ENCODE data around the gene DENND6A.
"Not testable (repeated sequence)": the region's sequence is repeated elsewhere in the genome, so short reads cannot be mapped to it uniquely, and the experiment has no call there.

Gene DENND6A

DNA sequence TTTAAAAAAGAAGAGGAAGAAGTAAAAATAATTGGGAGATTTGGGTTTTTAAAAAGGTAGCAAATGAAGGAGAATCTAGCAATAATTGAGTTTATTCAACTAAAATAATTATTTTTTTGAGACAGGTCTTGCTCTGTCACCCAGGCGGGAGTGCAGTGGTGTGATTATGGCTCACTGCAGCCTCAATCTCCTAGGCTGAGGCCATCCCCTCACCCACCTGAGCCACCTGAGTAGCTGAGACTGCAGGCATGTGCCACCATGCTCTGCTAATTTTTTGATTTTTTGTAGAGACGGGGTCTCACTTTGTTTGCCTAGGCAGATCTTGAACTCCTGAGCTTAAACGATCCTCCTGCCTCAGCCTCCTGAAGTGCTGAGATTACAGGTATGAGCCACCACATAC lies 68.1 kb downstream of the DENND6A start:
- DNase-seq: no peak

DNA sequence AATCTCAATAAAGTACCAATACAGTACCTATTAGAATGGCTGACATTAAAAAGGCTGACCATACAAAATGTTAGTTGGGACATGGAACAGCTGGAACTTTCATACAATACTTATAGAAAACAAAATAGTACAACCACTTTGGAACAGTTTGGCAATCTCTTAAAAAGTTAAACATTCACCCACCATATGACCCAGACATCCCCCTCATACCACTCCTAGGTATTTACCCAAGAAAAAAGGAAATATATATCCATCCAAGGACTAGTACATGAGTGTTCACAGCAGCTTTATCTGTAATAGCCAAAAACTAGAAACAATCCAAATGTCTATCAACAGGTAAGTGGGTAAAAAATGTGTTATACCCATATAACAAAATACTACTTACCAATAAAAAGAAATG lies 70.5 kb downstream of the DENND6A start:
- no peak for DNase-seq

DNA sequence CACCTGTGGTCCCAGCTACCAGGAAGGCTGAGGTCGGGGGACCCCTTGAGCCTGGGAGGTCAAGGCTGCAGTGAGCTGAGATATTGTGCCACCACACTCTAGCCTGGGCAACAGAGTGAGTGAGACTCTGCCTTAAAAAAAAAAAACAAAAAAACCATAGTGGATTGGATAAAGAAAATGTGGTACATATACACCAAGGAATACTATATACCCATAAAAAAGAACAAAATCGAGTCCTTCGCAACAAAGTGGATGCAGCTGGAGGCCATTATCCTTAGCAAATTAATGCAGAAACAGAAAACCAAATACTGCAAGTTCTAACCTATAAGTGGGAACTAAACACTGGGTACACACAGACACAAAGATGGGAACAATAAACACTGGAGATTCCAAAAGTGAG lies 75.1 kb downstream of the DENND6A start:
- DNase-seq: no peak

DNA sequence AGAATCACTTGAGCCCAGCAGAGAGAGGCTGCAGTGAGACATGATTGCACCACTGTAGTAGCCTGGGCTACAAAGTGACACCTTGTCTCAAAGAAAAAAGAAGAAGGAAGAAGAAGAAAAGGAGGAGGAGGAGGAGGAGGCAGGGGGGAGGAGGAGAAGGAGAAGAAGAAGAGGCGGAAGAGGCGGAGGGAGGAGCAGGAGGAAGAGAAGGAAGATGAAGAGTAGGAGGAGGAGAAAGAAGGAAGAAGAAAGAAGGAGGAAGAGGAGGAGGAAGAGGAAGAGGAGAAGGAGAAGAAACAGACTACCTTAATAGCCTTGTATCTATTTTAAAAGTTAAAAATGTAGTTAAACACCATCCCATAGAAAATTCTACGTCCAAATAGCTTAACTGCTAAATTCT lies 76.6 kb downstream of the DENND6A start:
- no peak for DNase-seq

DNA sequence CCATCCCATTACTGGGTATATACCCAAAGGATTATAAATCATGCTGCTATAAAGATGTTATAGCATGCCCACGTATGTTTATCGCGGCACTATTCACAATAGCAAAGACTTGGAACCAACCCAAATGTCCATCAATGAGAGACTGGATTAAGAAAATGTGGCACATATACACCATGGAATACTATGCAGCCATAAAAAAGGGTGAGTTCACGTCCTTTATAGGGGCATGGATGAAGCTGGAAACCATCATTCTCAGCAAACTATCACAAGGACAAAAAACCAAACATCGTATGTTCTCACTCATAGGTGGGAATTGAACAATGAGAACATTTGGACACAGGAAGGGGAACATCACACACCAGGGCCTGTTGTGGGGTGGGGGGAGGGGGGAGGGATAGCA lies 81.0 kb downstream of the DENND6A start:
- not testable (repeated sequence) for DNase-seq

DNA sequence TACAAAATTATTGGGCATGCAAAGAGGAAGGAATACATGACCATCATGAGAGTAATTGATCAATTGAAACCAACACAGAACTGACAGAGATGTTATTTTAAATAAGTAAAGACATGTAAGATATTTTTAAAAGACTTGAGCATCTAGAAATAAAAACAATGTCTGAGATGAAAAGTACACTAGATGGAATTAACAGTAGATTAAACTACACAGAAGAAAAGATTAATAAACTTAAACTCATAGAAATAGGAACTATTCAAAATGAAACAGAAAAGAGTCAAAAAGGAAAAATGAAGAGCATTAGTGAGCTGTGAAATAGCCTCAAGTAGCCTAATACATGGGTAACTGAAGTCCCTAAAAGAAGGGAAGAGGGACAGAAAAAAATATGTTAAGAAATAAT lies 87.2 kb downstream of the DENND6A start:
- no peak for DNase-seq

DNA sequence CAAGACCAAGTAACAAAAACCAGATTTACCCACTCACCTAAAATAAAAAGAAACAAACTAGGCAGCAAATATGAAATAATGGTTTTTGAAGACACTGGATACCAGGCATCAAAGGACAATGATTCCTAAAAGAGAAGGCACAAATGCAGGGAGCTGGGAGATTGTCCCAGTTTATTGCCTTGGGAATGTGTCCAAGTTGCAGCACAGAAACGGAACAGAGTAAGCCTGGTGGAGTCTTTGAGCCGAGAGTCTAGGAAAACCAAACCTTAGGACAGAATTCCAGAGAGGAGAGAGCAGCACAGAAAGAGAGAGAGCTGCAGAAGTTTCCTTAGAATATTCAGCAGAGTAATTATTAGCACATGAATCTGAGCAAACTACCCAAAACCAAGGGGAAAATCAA lies 87.9 kb downstream of the DENND6A start:
- no peak for DNase-seq

DNA sequence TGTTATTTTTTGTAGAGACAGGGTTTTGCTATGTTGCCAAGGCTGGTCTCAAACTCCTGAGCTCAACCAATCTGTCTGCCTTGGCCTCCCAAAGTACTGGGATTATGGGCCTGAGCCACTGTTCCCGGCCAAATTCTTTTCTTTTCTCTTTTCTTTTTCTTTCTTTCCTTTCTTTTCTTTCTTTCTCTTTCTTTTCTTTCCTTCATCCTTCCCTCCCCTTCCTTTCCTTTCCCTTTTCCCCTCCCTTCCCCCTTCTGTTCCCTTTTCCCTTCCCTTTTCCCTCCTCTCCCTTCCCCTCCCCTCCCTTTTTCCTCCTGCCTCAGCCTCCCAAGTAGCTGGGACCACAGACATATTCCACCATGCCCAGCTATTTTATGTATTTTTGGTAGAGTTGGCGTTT lies 92.7 kb downstream of the DENND6A start:
- DNase-seq: no peak

DNA sequence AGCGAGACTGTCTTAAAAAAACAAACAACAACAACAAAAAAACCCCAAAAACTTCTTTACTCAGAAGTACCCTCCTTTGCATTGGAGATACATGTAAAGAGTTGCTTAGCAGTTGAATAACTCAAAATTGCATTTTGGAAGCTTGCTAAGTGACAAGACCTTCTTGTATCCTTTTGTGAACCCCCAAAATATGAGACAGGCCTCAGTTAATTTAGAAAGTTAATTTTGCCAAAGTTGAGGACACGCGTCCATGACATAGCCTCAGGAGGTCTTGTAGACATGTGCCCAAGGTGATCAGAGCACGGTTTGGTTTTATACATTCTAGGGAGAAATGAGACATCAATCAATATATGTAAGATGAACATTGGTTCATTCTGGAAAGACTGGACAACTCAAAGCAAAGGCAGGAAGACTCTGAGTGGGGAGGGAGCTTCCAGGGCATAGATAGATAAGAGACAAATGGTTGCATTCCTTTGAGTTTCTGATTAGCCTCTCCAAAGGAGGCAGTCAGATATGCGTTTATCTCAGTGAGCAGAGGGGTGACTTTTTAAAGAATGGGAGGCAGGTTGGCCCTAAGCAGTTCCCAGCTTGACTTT lies 94.0 kb downstream of the DENND6A start:
- no peak for DNase-seq

DNA sequence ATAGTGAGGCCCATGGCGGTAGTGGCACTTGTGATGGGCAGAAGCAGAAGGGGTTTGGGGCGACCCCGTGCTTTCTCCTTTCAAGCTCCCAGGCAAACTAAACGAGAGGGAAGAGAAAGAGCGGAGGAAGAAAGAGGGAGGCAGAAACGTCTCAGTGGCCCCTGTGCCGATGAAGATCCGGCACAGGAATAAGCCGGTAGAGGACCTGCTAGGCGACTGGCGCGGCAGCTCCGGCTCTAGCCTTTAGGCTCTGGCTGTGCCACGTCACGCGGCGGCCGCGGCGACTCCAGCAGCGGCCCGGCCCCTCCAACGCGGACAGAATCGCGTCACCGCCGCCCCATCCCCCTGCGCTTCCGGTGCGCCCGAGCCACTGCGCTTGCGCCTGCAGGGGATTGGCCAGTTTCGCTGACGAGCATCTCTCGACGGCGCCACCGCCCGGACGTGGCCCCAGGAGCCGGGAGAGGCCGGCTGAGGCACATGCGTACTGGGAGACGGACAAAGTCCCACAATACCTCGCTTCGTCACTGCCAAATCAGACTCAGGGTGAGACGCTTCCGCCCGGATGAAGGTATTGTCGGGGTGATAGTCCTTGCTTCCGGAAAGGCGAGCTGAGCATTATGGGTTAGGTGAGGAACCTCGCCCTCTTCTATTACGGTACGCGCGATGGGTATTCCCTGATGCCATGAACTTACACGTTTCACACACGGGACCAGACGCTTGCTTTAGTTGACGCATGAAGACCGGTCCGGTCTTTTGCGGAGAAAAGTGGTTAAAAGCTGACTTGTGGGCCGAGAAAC lies 95.6 kb downstream of the DENND6A start, which contains the start of gene ARF4:
Gene ARF4, minus strand, starts transcription at position 218 of the 797 bp plus-strand sequence. Its CDS starts 204 bp downstream, at position 14.
- DNase-seq: peak; percentile 99 to 100

DNA sequence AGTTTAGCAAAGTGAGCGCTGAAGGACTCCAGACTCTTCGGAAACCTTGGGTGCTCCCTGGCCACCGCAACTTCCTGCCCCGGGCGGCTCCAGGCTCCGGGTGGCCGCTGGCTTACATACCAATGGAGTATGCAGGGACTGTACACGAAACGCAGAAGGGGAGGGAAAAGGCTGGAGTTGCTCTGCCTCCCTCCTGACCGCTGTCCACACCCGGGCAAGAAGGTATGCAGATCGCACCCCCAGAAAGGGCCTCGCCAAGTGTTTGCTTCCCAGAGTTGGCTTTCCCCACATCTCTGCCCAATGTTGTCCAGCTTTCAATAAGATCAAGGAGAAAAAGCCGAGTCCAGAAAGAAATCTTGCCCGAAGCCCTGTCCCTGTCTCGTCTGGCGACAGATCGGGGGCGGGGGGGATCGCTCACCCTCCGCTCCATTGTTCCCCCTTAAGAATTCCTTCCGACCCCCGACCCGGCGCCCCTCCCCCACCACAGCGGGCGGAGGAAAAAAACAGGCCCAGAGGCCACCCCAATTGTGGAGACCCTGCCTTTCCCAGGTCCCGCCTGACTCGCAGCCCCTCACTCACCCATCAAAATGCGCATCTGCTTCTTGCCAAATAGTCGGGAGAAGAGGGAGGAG lies 96.3 kb downstream of the DENND6A start:
- DNase-seq: peak; percentile 43 to 56

DNA sequence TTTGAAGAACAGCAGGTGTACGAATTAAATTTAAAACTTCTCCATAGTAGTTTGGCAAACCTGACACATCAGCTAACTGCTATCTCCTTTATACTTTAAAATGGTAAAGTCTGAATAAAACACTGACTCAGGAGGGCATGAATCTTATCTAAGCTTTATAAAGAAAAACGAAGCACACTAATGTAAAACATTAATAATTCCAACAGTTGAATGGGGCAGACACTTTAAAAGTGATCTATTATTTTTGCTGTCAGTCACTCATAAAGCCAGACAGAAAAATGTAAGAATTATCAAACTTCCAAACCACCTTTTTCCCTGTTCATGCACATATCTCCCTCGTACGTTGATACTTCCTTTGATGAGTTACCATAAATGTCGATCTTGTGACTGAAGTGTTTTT lies 98.3 kb downstream of the DENND6A start:
- no peak for DNase-seq

DNA sequence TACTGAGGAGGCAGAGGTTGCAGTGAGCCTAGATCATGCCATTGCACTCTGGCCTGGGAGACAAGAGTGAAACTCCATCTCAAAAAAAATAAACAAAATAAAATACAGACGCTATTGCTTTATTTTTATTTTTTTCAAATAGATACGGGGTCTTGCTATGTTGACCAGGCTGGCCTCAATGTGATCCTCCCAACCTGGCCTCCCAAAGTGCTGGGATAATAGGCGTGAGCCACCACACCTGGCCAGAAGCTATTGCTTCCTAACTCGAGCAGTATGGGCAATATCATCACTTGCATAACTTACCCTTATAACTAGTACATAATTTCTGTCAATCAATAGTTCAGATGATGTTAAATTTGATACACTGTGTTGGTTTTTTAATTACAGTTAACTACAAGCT lies 98.7 kb downstream of the DENND6A start:
- DNase-seq: no peak

DNA sequence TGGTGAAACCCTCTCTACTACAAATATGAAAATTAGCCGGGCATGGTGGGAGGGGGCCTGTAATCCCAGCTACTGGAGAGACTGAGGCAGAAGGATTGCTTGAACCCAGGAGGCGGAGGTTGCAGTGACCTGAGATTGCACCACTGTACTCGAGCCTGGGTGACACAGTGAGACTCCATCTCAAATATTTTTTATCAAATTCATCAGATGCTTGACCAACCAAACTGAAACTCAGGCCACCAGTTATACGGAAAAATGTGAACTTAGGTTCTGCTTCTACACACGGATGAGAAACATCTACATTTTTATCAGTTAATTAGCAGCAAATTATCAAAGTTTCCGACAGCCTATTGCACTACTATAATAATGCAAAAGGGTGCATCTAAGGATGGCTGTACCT lies 100.6 kb downstream of the DENND6A start:
- DNase-seq: no peak

DNA sequence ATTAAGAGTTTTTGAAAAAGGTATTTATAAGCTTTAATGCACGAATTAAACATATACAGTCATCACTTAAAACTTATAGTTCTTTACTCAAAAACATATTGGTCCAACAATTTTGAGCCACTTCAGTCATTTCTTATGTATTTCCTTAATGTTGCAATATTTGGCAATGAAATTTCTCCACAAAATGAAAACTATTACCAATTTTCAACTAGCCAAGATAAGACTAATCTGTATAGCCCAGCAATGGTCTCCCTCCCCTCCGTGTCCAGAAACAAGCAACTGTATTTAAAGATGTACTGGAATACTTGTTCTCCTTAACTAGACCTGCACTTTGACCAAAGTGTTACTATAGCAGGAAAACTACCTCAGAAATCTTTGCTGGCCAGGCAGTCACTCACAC lies 105.0 kb downstream of the DENND6A start:
- no peak for DNase-seq

DNA sequence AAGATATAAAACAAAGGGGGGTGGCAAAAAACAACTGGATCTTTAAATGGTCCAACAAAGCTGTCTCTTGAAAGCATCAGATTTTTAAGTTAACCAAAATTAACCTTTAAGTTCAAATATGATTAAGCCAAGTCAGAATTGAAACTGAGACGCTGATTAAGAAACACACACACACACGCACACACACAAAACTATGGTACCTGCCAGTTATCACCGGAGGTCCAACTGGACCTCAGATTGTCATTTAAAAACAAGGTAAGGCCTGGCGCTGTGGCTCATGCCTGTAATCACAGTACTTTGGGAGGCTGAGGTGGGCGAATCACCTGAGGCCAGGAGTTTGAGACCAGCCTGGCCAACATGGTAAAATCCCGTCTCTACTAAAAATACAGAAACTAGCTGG lies 106.1 kb downstream of the DENND6A start:
- DNase-seq: no peak

DNA sequence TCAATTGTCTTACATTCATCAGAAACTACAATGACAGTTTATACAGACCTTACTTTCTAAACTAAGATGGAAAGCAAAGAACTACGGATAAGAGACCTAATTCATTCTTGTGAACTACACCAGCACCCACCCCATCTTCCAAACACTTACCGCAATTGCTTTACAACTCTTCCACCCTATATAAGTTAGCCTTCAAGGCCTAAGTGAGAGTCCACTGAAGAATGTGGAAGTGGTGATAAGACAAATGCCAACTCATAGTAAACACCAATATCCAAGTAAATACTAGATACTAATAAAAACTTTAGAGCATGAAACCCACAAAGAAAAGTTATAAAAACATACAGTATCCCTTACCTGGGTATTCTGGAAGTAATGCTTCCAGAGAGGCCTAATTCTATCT lies 109.3 kb downstream of the DENND6A start:
- DNase-seq: no peak

DNA sequence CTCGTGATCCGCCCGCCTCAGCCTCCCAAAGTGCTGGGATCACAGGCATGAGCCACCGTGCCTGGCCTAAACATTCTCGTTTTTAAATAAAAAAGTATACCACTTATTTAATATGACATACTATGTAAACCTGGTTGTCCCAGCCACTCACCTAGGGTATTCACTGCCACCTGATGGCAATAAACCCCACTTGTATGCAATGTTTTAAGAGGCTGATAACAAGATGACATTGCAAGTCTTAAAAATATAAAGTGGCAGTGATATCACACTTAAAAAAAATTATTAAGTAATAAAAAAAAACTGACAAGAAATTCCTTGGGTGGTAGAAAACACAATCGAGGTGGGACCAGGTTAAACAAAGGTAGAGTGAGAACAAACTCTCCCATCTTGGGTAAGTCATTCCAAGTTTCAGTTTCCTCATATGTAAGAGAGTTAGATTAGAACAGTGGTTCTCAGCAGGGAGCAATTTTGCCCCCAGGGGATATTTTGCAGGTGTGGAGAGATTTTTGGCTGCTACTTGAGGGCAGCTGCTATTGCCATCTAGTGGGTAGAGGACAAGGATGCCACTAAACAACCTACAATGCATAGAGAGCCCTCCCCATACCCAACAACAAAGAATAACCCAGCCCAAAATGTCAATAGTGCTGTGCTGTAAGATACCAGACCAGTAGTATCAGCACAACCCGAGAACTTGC lies 110.3 kb downstream of the DENND6A start:
- DNase-seq: no peak

DNA sequence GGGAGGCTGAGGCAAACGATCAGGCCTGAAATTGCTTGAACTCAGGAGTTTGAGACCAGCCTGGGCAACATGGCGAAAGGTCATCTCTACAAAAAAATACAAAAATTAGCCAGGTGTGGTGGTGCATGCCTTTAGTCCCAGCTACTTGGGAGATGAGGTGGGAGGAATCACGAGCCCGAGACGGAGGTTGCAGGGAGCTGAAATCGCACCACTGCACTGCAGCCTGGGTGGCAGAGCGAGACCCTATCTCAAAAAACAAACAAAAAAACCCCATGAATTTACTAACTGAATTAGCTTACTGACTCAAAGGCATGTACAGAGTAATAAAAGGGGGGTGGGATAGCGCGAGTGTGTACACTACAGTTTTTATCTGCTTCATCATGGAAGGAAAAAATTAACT lies 115.1 kb downstream of the DENND6A start:
- no peak for DNase-seq

DNA sequence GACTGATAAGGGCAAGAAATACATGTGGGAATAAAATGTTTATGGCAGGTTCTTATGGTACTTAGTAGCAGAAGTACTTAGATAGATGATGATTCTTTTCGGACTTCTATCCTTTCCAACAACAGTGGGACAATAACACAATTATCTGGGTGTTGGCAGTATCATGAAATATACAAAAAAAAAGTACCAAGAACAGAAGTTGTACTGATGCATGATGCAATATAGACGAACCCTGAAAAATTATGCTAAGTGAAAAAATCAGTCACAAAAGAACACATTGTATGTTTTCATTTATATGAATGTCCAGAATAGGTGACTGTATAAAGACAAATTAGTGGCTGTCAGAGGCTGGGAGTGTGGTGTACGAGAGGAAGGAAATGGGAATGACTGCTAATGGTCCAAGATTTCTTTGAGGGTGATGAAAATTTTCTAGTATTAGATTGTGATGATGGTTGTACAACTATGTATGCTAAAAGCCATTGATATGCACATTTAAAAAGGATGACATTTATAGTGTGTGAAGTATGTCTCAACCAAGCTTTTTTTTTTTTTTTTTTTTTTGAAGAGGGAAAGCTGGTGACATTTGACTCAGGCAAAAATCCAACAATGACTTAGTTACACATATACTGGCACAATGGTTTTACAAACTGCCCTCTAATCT lies 116.8 kb downstream of the DENND6A start:
- DNase-seq: no peak
